Thyroid gland (tissue), 4 donors: ENCODE measurements around the gene ANGPT4.

Experiments used
- CTCF ChIP-seq, 6 experiments: fragments of 200-600 bp in 3 of 6; fragments of 450-650 bp in 3 of 6; sonication (generic) in 3 of 6; IDR thresholded peaks; one replicate each; pipeline ENCODE4 v1.5.1; 2016 to 2019; ENCODE audit warnings: antibody characterized with exemption in 6 of 6, mild to moderate bottlenecking in 2 of 6, inconsistent platforms in 1 of 6, moderate library complexity in 1 of 6
- POLR2A ChIP-seq, 2 donors: fragments of 450-650 bp; IDR thresholded peaks; one replicate each; pipeline ENCODE4 v1.6.1; 2017; ENCODE audit warnings: antibody characterized with exemption in 2 of 2, mild to moderate bottlenecking in 2 of 2, moderate library complexity in 1 of 2

- no peak for TF ChIP-seq CTCF (IDR thresholded peaks at IDR 0.05)
- no peak for TF ChIP-seq POLR2A (IDR thresholded peaks at IDR 0.05)
These were observed 75.7 kb downstream of the ANGPT4 start for GRCh38 chr20:840503-840857.
